Measurements from ENCODE around the gene NOTCH1.
A peak's percentile ranks its signal among the peaks of the same experiment; 100 is the strongest.

Gene NOTCH1

DNA sequence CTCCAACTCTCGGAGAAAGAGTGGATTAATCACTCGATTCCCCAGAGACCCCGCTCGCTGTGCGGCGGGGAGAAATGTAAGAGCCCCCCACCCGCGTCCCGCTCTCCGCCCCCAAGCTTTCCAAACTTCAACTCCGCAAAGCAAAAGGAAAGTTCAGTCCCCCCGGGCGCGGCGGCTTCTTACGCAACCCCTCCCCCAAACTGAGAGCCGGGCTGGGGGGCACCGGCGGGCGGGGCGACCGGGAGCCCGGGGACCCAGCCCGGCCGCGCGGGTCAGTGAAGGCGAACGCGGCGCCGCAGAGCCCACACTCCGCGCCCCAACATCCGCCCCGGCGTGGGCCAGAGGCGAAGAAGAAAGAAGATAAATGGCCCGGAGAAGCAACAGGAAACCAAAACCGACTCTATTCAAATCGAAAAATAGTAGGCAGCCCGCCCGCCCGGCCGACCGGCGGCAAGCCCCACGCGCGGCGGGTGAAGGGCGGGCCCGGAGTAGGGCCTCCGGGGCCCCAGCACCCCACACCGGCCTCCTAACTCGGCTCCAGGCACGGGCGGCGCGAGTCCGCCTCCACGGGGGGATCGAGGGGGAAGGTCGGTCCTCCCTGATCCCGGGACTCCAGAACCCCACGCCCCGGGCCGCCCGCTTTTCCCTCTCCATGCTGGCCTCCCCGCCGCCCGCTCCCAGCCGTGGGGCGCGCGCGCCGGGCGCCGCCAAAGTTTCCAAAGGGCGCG lies 720 bp downstream of the NOTCH1 start:
- DNase-seq (ENCODE audit: low spot score), result peak; percentile 48

DNA sequence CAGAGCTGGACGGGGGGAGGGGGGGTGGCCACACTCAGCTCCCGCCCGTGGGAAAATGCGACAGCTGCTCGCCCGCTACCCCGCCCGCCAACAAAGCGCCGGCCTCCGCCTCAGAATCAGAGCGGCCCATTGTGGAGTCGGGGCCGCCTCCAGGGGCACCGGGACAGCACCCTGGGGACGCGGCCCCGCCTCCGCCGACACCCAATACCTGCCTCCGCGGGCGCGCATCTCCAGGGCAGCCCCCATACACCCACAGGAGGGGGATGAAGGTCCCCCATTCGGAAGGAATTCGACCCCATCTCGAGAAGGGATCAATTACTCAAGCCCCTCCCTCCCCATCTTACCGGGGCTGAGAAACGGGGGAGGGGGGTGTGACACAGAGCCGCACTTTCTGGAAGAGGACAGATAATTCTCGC lies 1.3 kb downstream of the NOTCH1 start:
- peak; percentile 61 for DNase-seq (ENCODE audit: low spot score)

DNA sequence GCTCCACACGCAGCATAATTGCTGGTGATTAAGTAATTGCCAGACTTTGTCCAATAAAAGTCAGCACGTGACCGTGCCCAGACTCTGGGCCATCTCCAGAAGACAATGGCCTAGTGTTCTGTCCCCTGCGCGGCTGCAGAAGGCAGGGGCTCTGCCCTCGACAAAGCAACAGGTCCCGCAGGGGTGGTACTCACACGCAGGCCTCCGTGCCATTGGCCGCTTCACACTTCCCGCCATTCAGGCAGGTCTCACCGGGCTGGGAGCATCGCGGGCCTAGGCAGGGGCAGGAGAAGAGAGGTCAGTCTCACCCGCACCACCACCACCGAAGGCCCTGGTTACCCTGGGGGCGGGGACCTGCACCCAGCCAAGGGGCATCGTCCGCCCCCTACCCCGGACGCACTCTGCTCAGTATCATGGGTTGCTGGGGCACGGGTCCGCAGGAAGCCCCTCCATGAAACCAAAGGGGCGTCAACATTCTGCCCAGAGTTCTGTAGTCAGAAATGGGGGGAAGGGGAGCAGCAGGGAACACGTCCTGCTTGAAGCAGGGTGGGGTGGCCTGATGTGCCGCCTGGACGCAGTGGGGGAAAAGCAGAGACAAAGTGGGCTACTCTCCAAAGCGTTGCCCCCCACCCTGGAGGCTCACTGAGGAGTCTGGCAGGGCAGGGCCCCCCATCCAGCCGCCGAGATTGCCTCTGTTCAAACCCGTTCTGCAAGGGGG lies 1.9 kb downstream of the NOTCH1 start:
- no peak for DNase-seq (ENCODE audit: low spot score)

DNA sequence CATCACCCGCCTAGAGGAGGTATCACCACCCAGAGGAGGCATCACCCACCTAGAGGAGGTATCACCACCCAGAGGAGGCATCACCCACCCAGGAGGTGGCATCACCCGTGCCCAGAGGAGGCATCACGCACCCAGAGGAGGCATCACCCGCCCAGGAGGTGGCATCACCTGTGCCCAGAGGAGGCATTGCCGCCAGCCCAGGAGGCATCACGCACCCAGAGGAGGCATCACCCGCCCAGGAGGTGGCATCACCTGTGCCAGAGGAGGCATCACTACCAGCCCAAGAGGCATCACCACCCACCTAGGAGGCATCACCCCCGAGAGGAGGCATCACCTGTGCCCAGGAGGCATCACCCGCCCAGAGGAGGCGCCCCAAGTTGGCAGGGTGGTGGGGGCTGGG lies 2.6 kb downstream of the NOTCH1 start:
- DNase-seq (ENCODE audit: low spot score), result no peak

DNA sequence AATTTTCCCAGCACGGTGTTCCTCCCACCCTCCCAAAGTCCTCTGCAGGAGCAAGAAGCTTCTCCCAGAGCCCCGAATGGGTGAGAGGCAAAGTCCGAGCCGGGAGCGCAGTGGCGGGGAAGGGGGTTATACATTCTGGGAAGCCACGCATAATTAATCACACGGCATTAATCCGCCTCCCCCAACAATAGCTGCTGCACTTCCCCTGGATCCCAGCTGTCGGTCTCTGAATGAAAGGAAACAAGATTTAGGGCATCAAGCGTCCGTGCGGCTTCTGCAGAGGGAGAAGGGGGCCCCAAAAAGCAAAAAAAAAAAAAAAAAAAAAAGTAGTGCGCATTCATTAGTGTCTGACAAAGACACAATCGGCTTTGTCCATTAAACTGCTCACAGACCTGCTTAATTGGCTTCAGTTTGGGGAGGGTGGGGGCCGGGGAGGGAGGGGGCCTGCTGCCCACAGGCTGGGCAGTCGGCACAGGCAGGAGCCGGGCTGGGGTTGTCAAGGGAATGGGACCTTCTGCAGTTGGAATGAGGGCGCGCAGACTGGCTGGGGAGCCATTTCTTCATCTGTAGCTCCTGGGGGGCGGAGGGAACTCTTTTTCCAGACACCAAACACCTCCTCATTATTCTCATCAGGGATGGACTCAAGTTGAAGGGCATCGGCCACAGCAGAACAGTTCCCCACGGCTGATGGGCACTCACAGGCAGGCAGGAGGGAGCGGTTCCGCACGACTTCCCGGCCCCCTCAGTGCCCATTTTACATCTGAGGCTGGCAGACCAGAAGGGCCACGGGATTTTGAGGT lies 3.4 kb downstream of the NOTCH1 start:
- no peak for DNase-seq (ENCODE audit: low spot score)

DNA sequence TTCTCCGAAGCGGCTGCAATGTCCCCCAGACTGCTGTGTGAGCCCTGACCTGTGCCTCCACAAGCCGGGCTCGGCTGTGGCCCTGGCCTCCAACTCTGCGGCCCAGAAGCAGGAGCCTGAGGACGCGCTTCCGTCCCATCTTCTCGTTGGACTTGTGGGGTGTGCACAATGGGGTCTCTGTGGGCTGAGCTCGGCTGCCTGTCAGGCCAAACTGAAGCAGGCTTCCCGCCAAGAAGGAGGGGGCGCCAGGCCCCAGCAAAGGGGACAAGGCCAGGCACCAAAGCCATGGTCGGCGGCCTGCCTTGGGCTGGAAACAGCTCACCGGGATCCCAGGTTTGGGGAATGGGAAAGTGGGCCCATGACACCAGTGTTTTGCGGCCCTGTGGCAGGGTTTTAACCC lies 4.1 kb downstream of the NOTCH1 start:
- DNase-seq (ENCODE audit: low spot score), result no peak

DNA sequence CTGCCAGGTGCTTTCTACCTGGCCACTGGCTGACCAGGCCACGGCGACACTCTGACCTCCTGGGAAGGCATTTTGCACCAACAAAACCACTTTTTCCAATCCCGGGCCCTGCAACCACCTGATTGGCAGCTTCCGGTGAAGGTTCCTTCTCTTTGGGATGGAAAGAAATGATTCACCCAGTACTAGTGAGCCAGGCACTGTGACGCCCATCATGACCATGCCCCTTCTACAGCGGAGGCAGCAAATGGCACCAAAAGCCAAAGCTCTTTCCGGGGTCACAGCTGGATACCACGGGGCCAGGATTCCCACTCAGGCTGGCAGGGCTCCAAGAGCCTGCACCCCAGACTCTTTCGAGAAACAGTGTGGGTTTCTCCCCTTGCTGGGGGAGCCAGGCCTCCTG lies 4.7 kb downstream of the NOTCH1 start:
- no peak for DNase-seq (ENCODE audit: low spot score)

DNA sequence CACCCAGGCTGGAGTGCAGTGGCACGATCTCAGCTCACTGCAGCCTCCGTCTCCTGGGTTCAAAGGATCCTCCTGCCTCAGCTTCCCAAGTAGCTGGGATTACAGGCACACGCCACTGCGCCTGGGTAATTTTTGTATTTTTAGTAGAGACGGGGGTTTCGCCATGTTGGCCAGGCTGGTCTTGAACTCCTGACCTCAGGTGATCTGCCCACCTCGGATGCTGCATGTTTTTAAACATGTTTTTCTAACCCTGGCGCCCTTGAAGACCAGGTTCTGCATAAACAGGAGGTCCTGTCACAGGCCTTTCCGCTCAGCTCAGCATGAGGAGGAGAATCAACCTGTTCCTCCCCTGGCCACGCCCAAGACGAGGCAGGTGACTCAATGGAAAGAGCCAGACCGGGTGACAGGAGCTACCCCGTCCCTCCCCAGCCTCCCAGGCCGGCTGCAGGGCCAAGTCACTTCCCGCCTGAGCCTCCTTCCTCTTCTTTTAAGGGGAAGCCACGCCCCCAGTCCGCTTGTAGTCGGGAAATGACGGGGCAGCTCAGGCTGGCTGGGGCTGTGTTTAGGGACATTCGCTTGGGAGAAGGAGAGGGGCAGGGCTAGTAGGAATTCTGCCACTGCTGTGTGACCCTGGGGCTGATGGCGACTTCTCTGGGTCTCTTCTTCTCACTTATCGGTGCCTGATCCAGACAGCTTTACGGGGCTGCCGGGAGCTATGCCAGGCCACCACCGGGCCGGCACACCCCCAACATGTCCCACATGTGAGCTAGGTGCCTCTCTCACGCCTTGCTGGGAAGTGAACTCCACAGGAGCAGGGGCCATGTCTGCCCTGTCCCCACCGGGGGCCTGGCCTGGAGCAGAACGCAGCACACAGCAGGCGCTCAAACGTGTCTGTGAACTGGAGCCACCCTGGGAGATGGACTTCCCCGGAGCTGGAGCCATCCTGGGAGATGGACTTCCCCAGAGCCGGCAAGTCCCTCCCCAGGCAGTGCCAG lies 6.1 kb downstream of the NOTCH1 start:
- DNase-seq (ENCODE audit: low spot score), result peak; percentile 31

DNA sequence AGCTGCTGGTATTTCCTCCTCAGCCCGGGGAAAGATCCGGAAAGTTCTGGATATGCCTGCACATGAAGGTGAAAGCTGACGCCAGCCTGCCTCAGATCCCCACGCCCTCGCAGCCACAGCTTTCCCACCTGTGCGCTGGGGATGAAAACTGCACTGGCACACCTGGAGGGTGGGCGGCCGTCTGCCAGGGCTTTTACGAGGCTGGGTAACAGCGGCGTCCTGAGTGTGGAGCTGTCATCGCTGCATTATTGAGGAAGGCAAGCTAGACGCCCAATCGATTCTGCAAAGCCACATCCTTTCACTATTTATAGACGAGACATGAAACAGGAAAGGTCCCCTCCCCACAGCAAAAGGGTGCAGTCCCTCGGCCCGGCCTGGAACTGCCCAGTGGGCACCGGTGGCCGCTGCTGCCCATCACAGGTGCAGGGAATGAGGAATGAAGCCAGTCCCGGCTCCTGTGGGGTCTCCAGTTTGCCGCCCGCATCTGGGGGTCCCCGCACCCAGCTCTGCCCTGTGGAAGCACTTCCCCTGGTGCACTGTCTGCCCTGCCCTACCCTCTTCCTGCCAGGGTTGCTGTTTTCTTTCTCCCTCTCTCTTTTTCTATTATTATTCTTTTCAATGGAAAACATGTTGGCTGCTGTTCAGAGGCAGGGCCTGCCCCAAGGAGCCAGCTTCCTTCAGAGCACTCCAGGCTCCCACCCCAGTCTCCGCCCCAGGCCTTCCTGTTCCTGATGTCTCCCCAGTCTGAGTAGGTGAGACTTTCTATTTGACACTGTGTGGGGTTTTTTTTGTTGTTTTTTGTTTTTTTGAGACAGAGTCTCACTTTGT lies 7.0 kb downstream of the NOTCH1 start:
- DNase-seq (ENCODE audit: low spot score), result no peak

DNA sequence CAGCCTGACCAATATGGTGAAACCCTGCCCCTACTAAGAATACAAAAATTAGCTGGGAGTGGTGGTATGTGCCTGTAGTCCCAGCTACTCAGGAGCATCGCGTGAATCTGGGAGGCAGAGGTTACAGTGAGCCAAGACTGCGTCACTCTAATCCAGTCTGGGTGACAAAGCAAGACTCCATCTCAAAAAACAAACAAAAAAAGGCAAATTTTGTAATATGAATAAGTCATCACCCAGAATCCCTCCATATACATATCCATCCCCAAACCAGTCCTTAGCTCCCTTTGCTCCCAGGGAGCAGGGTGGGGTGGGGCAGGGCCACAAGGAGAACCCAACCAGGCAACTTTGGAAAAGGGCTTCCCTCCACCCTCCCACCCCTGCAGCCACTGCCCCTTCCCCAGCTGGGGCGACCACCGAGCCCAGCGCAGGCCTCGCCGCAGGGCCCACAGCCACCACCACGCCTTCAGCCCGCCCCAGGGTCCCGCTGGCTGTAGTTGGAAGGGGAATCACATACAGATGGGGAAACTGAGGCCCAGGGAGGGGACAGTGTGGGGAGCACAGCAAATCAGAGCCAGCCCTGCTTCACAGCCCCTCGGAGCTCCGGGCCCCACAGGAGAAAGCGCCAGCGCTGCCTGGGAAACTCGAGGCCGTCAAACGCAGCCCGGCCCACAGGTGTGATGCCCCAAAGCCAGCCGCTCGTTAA lies 7.8 kb downstream of the NOTCH1 start:
- peak; percentile 43 for DNase-seq (ENCODE audit: low spot score)

DNA sequence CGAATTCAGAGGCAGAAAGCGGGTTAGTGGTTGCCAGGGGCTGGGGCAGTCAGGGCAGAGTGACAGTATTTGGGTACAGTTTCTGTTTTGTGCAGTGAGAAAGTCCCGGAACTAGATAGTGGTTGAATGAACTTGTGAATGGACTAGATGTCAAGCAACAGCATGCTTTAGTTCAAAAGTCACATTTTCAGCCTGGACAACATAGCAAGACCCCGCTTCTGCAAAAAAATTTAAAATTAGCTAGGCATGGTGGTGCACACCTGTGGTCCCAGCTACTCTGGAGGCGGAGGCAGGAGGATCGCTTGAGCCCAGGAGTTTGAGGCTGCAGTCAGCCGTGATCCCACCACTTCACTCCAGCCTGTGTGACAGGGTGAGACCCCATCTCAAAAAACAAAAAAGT lies 8.4 kb downstream of the NOTCH1 start:
- no peak for DNase-seq (ENCODE audit: low spot score)

DNA sequence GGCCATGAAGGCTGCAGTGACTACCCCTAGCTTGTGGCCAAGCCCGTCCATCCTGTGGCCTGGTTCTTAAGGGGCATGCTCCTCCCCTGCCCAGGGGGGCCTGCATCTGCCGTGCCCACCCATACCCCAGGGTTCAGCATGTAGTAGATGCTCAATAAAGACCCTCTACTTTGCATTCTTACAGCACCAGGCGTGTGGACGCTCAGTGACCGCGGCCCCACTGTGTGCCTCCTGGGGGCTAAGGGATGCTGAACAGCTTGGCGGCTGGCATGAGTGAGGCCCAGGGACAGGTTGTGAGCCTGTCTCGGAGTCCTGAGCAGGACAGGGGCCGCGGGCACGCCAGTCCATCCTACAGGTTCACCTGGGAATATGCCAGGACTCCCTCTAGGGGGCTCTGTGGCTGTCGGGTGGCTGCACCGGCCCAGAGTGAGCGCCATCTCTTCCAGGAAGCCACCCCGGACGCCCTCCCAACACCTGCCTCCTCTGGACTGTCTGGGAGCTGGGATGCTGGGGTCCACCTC lies 9.1 kb downstream of the NOTCH1 start:
- DNase-seq (ENCODE audit: low spot score), result no peak

DNA sequence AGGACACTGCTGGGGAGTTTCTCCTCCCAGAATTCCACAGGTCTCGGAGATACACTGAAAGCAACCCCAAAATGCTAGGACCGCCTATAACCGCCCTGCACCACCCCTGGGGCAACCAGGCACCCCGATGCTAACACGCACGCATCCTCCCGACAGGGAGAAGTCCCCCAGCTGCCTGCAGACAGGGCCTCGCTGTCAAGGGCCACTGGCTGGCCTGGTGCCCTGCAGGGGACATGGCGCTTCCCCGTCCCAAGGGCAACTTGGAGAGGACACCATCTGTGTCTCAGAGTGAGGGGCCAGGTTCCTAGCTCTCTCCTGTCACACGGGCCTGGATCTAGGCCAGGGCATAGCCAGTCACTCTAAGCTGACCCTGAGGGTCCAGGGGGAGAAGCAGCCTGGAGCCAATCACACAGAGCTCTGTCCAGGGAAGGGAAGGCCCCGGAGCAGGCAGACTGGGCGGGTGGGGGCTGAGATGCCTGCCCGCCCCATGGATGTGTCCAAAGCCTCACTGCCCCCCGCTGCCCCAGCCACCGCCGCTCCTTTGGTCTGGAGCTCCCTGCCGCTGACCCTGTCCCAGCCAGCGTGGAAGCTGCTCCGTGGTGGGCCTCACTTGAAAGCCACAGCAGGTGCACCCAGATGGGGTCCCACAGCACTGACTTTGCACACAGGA lies 9.7 kb downstream of the NOTCH1 start:
- DNase-seq (ENCODE audit: low spot score), result no peak

DNA sequence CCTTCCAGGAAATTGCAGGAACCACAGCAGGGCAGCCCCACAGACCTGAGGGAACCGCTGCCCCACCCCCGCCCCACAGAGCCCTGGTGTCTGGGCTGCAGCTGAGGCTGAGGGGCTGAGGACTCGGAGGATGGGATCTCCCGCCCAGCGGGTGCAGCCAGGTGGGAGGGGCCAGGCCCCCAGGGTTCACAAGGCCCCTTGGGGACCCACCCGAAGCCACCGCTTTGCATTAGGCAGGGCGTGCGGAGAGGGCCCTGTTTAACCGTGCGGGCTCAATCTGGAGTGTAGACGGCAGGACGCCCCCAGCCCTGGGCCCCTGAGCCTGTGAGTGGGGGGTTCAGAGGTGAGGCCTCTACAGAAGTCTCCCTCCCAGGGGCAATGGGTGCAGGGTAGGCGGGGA lies 10.8 kb downstream of the NOTCH1 start:
- no peak for DNase-seq (ENCODE audit: low spot score)

DNA sequence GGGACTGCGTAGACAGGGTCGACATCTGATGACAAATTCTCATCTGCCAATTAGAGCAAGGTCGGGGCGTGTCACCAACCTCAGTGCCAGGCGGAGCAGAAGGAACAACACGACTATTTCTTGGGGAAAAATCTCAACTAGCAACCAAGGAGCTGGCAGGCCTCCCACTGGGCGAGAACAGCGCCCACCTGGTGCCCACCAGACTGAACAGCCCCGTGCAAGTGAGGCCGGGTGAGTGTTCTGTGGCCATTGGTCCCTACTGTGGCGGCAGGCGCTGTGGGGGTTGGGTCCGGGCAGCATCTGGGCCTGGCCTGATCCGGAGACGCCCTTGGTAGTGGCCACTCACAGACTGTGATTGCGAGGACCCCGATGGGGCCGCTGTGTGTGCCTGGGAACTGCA lies 11.5 kb downstream of the NOTCH1 start:
- DNase-seq (ENCODE audit: low spot score), result no peak

DNA sequence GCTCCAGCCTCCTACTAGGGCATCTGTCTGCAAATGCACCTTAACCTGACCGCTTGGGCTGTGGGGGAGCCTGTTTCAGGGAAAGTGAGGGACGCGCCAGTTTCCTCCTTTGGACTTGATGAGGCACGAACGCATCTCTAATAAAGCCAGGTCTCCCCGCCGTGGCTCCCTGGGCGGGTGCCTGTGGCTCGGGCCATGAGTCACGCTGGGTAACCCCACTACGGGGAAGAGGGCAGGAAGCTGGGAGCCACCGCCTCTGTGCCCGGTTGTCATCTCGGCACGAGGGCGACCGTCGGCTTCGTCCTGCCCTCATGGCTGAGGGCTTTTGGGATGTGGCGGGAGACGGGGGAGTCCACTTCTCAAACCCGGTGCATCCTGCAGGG lies 12.1 kb downstream of the NOTCH1 start:
- no peak for DNase-seq (ENCODE audit: low spot score)

DNA sequence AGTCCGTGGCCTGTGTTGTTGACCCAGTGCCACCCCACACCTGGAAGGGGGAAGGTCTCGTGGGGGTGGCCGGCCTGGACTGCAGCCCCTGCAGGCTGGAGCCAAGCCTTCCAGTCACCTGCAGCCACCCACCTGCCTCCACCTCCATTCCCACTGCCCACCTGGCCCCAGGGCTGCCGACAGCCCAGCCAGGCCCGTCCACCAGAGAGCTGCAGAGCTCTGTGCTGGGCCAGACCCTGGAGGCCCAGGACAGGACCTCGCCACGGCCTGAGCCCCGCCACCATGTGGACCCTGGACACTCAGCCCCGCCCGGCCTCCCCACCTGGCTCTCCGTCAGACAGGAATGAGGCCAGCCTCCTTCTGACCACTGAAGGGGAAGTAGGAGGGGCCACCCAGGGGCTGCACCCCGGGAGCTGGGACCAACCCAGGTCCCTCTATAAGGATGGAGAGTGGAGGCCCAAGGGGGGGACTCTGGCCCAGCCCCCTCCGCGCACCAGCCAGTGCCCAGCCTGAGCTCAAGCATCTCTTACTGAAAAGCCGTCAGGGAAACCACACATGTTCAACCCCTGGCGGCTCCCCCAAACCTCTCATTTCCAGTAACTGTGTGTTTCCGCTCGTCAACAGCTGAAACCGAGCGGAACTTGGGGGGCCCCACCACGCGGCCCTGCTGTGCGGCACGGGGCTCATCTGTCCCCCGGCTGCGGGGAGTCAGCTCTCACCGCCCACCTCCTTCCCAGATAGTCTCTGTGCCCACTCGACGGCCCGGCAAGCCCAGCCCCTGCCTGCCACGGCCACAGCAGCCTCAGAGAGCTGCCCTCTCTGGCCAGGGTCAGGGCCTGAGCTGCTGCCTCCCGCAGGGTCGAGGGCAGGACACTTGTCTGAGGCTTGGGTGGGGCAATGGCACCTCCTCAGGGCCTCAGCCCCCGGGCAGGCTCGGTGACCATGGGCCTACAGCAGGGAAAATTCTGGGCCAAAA lies 12.8 kb downstream of the NOTCH1 start:
- DNase-seq (ENCODE audit: low spot score), result no peak
